ENCODE results near the gene ZMIZ1.
"Not testable (repeated sequence)": the region's sequence is repeated elsewhere in the genome, so short reads cannot be mapped to it uniquely, and the experiment has no call there.

Gene ZMIZ1

DNA sequence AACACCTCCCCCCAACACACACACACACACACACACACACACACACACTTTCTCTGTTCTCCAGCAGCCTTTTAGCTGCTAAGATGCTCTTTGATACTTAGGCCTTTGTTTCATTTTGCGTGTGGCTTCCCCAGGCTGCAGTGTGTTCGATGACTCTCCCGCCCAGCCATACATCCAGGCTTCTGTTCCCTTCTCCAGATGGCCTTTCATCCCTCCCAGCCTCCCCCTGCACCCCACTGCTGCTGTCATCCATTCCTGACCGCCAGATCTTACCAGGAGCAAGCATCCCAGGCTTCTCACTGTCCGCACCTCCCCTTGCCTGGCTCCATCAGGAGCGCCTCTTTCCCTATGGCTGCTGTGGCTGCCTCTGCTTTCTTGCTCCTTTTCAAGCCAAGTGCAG, 200.7 kb downstream of the ZMIZ1 start:
- Histone ChIP-seq H3K27ac (peak overlapping the region in 13 of 21 experiments; percentile 11 to 80 (median 40)), H3K4me3 (no peak overlapping the region)

DNA sequence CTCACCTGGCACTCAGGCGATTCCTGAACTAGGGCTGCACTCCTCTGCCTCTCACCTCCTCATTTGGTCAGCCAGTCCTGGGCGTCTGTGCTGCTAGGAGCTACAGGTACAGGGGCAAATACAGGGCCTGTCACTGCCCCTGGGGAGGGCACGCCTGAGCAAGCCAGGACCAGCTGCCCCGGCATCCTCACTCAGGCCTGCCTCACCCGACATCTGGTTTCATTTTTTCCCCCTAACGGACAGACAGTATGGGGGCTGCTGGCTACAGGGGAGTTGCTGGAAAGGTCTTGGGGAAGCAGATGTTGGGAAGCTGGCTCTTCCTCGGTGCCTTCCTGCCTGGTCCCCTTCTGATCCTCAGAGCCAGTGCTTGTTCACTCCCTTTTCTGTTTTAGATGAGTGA, 201.2 kb downstream of the ZMIZ1 start:
- Histone ChIP-seq H3K4me3 (no peak overlapping the region), H3K27ac (peak overlapping the region in 14 of 21 experiments; percentile 11 to 80 (median 38))

- peak overlapping the region in 15 of 21 experiments; percentile 6 to 80 (median 38) for H3K27ac ChIP-seq
- H3K4me3 ChIP-seq, result no peak overlapping the region
Measured at GRCh38 chr10:79270466-79271246, 201.9 kb downstream of the ZMIZ1 start.

- H3K4me3 ChIP-seq, result no peak overlapping the region
Measured at GRCh38 chr10:79272353-79272752, 203.6 kb downstream of the ZMIZ1 start.

DNA sequence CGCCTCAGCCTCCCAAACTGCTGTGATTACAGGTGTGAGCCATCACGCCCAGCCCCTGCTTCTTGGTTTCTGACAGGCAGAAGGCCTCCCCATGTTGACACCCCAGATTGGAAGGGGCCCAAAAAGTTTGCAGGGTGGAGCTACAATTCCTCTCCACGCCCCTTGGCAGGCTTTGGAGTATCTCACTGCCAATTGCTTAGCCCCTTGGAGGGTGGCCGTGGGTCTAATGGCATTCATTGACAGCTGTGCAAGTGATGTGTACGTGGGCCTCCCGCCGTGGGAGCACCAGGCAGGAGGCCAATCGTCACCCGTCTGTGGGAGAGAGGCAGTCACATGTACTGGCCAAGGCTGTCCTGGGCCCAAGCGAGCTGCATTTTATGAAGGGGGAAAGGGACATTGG, 204.8 kb downstream of the ZMIZ1 start:
- H3K27ac ChIP-seq, result peak overlapping the region in 19 of 21 experiments; percentile 32 to 84 (median 75)

More at GRCh38 chr10:79272353-79272752, 203.6 kb downstream of the ZMIZ1 start:
- H3K27ac ChIP-seq, result peak overlapping the region in 8 of 21 experiments; percentile 5 to 84 (median 56)

DNA sequence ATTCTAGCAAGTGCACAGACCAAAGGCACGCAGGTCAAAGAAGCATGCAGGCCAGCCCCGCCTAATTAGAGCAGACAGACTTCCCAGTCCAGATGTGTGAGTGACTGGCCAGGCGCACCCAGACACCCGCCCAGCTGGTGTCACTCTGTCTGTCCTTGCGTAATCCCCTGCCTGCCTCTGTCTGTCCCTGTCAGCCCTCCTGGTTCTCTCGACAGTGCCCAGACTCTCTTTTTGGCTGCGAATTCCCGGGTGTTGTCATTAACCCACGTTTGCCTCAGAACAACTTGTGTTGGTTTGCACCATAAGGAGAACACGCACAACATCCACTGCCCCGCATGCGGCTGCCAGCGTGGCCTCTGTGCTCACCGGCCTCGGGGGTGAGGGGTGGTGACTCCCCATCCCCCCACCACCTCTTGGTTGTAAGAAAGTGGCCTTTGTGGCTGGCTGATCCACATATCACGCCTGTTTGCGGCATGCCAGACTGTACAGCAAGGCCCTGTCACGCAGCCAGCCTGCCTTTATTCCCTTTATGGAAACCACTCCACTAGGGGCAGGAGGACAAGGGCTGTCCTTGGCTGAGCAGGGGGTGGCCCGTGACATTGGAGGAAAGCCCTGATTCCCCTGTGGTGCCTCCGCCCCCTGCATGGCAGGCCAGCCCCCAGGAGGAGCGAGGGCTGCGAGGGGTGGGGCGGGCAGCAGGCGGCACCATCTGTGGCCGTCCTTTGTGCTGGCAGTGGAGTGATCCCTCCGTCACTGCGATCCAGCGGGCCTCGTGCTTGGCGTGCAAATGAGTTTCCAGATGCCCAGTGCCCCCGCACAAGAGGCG, 205.7 kb downstream of the ZMIZ1 start:
- Histone ChIP-seq H3K4me3 (no peak overlapping the region), H3K27ac (peak overlapping the region; percentile 32 to 84 (median 75))

More for the DNA sequence above, 204.8 kb downstream of the ZMIZ1 start:
- H3K4me3 ChIP-seq, result no peak overlapping the region

DNA sequence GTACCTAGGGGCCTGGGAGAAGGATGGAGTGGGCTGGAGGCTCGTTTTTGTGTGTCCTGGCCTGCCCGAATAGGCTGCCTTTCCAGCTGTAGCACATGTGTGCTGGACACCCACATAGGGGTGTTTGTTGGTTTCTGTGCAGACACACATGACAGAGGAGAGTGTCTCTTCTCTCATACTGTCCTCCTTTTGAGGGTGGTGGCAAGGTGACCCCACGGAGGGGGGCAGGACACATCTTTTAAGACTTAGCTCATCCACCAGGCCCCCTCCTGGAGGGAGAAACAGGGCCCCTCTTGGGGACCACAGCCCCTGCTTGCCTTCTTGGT, 206.3 kb downstream of the ZMIZ1 start:
- no peak overlapping the region for H3K4me3 ChIP-seq
- H3K27ac ChIP-seq, result peak overlapping the region in 20 of 21 experiments; percentile 10 to 84 (median 75)

DNA sequence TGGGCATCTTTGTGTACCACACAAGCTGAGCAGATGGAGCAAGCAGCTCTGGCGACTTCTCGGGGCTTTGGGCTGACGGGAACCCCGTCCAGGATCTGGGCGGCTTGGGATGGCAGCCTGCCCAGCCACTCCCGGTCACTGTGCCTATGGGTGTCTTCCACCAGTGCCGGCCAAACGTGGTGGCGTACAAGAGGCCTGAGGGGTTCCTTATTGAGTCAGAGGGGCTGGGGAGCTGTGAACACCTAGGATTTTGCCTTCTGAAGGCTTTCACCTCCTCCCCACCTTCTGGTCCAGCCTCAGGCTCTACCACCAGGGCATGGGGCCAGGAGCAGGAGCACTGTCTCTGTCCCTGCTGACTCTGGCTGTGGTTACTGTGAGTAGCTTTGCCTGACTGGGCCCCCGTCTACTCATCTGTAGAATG, 206.7 kb downstream of the ZMIZ1 start:
- Histone ChIP-seq H3K4me3 (no peak overlapping the region), H3K27ac (peak overlapping the region in 18 of 21 experiments; percentile 43 to 84 (median 75))

DNA sequence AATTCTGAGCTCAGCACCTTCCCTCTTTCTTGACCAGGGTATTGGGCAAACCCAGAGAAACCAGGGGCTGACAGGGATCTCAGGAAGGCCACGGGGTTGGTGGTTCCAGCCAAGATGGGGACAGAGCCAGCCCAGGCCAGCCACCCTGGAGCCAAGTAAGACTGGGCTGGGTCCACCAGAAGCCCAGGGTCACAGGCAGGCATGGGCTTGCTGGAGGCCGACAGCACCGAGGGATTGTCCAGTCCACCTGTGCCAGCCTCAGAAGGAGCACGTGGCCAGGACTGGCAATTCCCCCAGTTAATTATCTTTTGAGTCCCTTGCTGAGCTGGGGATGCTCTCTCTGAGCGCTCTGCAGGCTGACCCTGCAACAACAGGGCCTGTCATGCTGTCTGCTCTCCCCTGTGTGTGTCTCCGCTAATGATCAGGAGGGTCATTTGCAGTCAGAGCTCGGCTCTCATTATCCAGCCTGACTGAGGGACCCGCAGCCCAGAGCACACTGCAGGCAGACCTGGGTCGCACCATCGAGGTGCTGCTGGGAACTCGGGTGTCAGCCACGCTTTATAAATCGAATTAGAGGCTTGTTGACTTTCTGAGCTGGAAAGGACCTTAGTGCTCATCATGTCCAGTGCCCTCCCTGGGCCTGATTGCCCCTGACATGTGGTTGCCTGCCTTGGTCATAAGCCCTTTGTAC, 209.0 kb downstream of the ZMIZ1 start:
- peak overlapping the region in 3 of 21 experiments; percentile 6 to 21 (median 13) for H3K27ac ChIP-seq
- no peak overlapping the region for H3K4me3 ChIP-seq

DNA sequence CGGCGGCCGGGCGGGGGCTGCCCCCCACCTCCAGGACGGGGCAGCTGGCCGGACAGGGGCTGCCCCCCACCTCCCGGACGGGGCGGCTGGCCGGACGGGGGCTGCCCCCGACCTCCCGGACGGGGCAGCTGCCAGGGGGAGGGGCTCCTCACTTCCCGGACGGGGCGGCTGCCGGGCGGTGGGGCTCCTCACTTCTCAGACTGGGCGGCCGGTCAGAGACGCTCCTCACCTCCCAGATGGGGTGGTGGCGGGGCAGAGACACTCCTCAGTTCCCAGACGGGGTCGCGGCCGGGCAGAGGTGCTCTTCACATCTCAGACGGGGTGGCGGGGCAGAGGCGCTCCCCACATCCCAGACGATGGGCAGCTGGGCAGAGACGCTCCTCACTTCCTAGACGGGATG, 210.3 kb downstream of the ZMIZ1 start:
- not testable (repeated sequence) for H3K4me3 ChIP-seq, H3K27ac ChIP-seq

DNA sequence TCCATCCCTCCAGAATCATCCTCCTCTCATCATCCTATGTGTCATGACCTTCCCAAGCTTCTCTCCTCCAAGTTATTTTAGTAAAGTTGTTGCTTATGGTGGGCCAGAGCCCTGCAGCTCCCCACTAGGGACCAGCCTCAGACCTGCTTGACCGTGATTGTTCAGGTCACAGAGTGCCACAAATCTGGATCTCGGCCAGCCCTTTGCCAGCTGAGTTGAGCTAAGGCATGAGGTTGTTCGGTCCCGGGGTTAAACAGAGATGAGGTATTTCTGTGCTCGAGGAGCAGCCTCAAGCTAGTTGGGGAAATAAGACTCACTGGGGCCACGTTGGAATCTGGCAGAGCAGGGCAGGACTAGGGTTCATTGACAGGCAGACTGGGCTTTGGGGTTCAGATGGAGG, 212.2 kb downstream of the ZMIZ1 start:
- Histone ChIP-seq H3K27ac (peak overlapping the region in 3 of 21 experiments; percentile 19 to 28 (median 22)), H3K4me3 (no peak overlapping the region)

DNA sequence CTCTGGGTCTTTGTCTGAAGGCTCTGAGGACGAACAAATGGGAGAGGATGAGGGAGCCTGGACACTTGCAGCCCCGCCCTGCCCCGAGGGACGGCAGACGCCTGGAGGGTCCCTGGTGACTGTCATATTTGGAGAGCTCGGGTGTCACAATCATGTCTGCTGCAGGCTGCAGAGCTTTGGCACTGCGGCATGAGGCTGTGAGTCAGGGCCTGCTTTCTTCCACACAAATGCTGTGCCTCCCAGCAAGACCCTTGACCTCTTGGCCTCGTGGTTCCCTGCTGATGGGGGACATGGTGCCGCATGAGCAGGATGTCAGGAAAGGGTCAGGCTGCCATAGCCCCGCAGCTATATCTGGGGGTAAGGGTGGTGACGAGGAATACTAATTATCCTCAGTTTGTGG, 213.6 kb downstream of the ZMIZ1 start:
- Histone ChIP-seq H3K4me3 (no peak overlapping the region), H3K27ac (peak overlapping the region in 6 of 21 experiments; percentile 1 to 95 (median 66))

DNA sequence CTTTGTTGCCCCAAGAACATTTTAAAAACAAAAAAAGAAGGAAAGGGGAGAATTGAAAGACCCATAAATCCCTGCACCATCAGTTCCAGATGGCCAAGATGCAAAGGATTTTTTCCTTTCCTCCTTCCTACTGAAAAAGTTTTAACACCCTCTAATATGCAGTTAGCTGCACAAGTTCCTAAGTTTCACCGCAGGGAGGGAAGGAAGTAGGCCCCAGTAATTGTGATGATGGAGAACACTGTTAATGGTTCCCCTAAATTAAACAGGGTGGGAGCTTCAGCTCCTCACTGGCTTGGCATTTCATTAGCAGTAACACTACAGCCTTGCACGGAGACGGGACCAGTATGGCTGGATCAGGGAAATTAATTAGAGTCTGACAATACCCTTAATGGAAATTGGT, 214.8 kb downstream of the ZMIZ1 start:
- no peak overlapping the region for H3K4me3 ChIP-seq
- H3K27ac ChIP-seq, result peak overlapping the region in 11 of 21 experiments; percentile 1 to 95 (median 83)

- Histone ChIP-seq H3K27ac (peak overlapping the region in 18 of 21 experiments; percentile 18 to 95 (median 80)), H3K4me3 (no peak overlapping the region)
Measured at GRCh38 chr10:79284158-79284871, 215.5 kb downstream of the ZMIZ1 start.

DNA sequence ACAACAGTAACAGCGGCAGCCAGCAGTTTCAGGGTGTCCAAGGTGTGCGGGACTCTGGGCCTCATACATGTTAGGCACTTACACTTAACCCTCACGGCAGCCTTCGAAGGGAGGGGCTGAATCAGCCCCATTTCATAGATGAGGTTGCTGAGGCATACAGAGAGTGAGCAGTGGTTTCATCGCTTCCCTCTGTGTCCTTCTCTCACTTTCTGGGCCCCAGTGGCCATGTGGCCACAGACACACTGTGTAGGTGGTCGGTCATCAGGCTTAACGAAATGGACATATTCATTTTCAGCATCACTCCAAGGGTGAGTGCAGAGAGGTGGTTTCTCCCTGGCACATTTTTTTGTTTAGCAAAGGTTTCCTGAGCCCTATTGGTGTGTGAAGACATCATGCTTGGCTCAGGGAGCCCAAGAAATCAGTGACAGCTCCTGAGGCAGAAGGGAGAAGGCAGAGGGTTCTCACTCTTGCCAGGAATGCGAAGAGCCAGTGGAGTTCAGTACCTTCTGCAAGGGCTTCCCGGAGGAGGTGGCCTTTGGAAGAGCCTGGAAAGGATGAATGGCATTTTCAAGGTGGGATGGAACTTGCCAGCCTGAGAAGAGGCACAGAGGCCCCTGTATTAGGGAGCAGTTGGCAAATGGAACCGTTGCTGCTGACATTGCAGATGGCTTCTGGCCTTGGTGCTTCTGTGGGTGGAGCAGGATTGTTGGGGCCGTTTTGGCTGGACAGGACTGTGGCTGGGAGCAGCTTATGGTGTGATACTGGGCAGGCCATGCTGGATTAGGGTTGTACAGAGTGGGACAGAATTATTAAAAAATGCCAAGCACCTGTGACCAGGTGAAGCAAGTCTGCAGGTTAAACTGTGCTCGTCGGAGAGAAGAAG, 216.8 kb downstream of the ZMIZ1 start:
- Histone ChIP-seq H3K27ac (peak overlapping the region in 20 of 21 experiments; percentile 46 to 95 (median 80)), H3K4me3 (no peak overlapping the region)

GRCh38 chr10:79286318-79286951, 217.7 kb downstream of the ZMIZ1 start:
- H3K27ac ChIP-seq, result peak overlapping the region in 20 of 21 experiments; percentile 46 to 95 (median 80)
- H3K4me3 ChIP-seq, result no peak overlapping the region

GRCh38 chr10:79287973-79288723, 219.4 kb downstream of the ZMIZ1 start:
- Histone ChIP-seq H3K4me3 (no peak overlapping the region), H3K27ac (peak overlapping the region in 16 of 21 experiments; percentile 28 to 95 (median 72))
